Neural progenitor cell (in vitro differentiated cells): ENCODE data around the gene HTATSF1. TPM values are rescaled to one million over a fixed set of nuclear protein-coding genes. Genes with fewer than 3 reads are reported as not detected.

Experiments used
- DNase-seq: peaks from one replicate; pipeline ENCODE4 v3.0.0-alpha.2; 2016; ENCODE audit warnings: low spot score
- H2AFZ ChIP-seq: fragments of 200-600 bp; sonication (generic); replicated peaks from 2 replicates; pipeline ENCODE4 v1.6.1; 2016; ENCODE audit warnings: antibody characterized with exemption
- H3F3A ChIP-seq: fragments of 200-600 bp; sonication (generic); 2 replicates; pipeline ENCODE4 v1.6.1; 2016; ENCODE audit warnings: antibody characterized with exemption, low read depth
- H3K27ac ChIP-seq: fragments of 200-600 bp; sonication (generic); 2 replicates; pipeline ENCODE4 v1.5.1; 2016; ENCODE audit warnings: mild to moderate bottlenecking
- H3K27me3 ChIP-seq: fragments of 200-600 bp; sonication (generic); 2 replicates; pipeline ENCODE4 v1.6.1; 2016; ENCODE audit warnings: mild to moderate bottlenecking, moderate library complexity
- H3K36me3 ChIP-seq: fragments of 200-600 bp; sonication (generic); 2 replicates; pipeline ENCODE4 v1.5.1; 2016
- H3K4me1 ChIP-seq: fragments of 200-600 bp; sonication (generic); 2 replicates; pipeline ENCODE4 v1.6.1; 2016; ENCODE audit warnings: mixed run types
- H3K4me2 ChIP-seq: fragments of 200-600 bp; sonication (generic); 2 replicates; pipeline ENCODE4 v1.6.1; 2016
- H3K4me3 ChIP-seq: fragments of 200-600 bp; sonication (generic); 2 replicates; pipeline ENCODE4 v1.5.1; 2016
- H3K79me2 ChIP-seq: fragments of 200-600 bp; sonication (generic); 2 replicates; pipeline ENCODE4 v1.6.1; 2016; ENCODE audit warnings: low read depth
- H3K9ac ChIP-seq: fragments of 200-600 bp; sonication (generic); 2 replicates; pipeline ENCODE4 v1.6.1; 2016
- H3K9me3 ChIP-seq: fragments of 200-600 bp; sonication (generic); 2 replicates; pipeline ENCODE4 v1.5.1; 2016; ENCODE audit warnings: low read depth
- H4K20me1 ChIP-seq: fragments of 200-600 bp; sonication (generic); 2 replicates; pipeline ENCODE4 v1.6.1; 2016; ENCODE audit warnings: low read depth
- H3K27ac Mint-ChIP-seq: 3 replicates; pipeline ENCODE4 v1.8.0; 2021; ENCODE audit warnings: mixed read lengths
- H3K27me3 Mint-ChIP-seq: 2 replicates; pipeline ENCODE4 v1.8.0; 2022; ENCODE audit warnings: low read depth, mild to moderate bottlenecking, inconsistent platforms, moderate library complexity, mixed read lengths; ENCODE audit not compliant: insufficient read depth
- H3K36me3 Mint-ChIP-seq: 3 replicates; pipeline ENCODE4 v1.8.0; 2021; ENCODE audit warnings: mixed read lengths
- H3K4me1 Mint-ChIP-seq: 3 replicates; pipeline ENCODE4 v1.8.0; 2021; ENCODE audit warnings: mixed read lengths
- H3K4me3 Mint-ChIP-seq: 3 replicates; pipeline ENCODE4 v1.8.0; 2021; ENCODE audit warnings: mild to moderate bottlenecking, moderate library complexity, mixed read lengths
- H3K9me3 Mint-ChIP-seq: 3 replicates; pipeline ENCODE4 v1.8.0; 2020; ENCODE audit warnings: mixed read lengths
- CTCF ChIP-seq: fragments of 200-600 bp; sonication (generic); IDR thresholded peaks from 2 replicates; pipeline ENCODE4 v1.5.1; 2017; ENCODE audit warnings: antibody characterized with exemption, mild to moderate bottlenecking
- EZH2 ChIP-seq: fragments of 200-600 bp; sonication (generic); IDR thresholded peaks from 2 replicates; pipeline ENCODE4 v1.6.1; 2017; ENCODE audit warnings: antibody characterized with exemption, mild to moderate bottlenecking, moderate library complexity
- EZH2phosphoT487 ChIP-seq: fragments of 200-600 bp; sonication (generic); IDR thresholded peaks from 2 replicates; pipeline ENCODE4 v1.6.1; 2017; ENCODE audit warnings: antibody characterized with exemption
- total RNA-seq: library from RNA; depleted of rRNA; stranded (reverse); fragments of >200 nt; gene quantifications from 2 replicates; pipeline ENCODE4 v1.2.3, GENCODE V29; 2015; ENCODE audit warnings: low replicate concordance

The HTATSF1 gene
- 111 and 123 TPM in 2 replicates for total RNA-seq

- H3K36me3 Mint-ChIP-seq = no peaks in the 10 kb centered on the region
- DNase-seq = peak; percentile 38
- H3K9me3 Mint-ChIP-seq = peaks cover 8% of the 10 kb centered on the region
- Histone ChIP-seq H2AFZ (peak within 1 kb of the TSS; percentile 32), H4K20me1 (no peaks in the 10 kb centered on the region), H3F3A (peaks cover 14% of the 10 kb centered on the region), H3K4me1 (peaks cover 9% of the 10 kb centered on the region), H3K4me2 (peak within 1 kb of the TSS; percentile 72), H3K27ac (peak within 1 kb of the TSS; percentile 98), H3K36me3 (peaks cover 16% of the 10 kb centered on the region), H3K9ac (peak within 1 kb of the TSS; percentile 73), H3K4me3 (peak within 1 kb of the TSS; percentile 90), H3K27me3 (no peaks in the 10 kb centered on the region), H3K9me3 (peaks cover 10% of the 10 kb centered on the region), H3K79me2 (peaks cover 28% of the 10 kb centered on the region)
- no peak for TF ChIP-seq EZH2phosphoT487
- TF ChIP-seq EZH2 = no peak
- no peak for TF ChIP-seq CTCF
- H3K27me3 Mint-ChIP-seq = no peaks in the 10 kb centered on the region
- peak within 1 kb of the TSS; percentile 94 for H3K4me3 Mint-ChIP-seq
- peak within 1 kb of the TSS; percentile 96 for H3K27ac Mint-ChIP-seq
- peaks cover 12% of the 10 kb centered on the region for H3K4me1 Mint-ChIP-seq
Measured at GRCh38 chrX:136497556-136498052, at the start of gene HTATSF1. HTATSF1 (plus strand) TSS chrX:136497592; CDS start chrX:136497685, 93 bp downstream.

- Histone ChIP-seq H3K79me2 (no peaks in the 10 kb centered on the region), H3K27me3 (no peaks in the 10 kb centered on the region), H3K27ac (no peak overlapping the region), H3K4me3 (no peak overlapping the region), H3K4me2 (no peak overlapping the region), H4K20me1 (no peaks in the 10 kb centered on the region), H3F3A (peaks cover 7% of the 10 kb centered on the region), H2AFZ (no peak overlapping the region), H3K4me1 (no peaks in the 10 kb centered on the region), H3K9ac (no peak overlapping the region), H3K9me3 (no peaks in the 10 kb centered on the region), H3K36me3 (no peaks in the 10 kb centered on the region)
- DNase-seq = no peak
- Mint-ChIP-seq H3K27me3 (peaks cover 2% of the 10 kb centered on the region), H3K36me3 (no peaks in the 10 kb centered on the region), H3K4me1 (no peaks in the 10 kb centered on the region), H3K4me3 (no peak overlapping the region), H3K9me3 (peaks cover 5% of the 10 kb centered on the region), H3K27ac (no peak overlapping the region)
- TF ChIP-seq EZH2 = no peak
- TF ChIP-seq CTCF = no peak
- TF ChIP-seq EZH2phosphoT487 = no peak
Measured at GRCh38 chrX:136447968-136448367, 49.4 kb upstream of the HTATSF1 start.

GRCh38 chrX:136450050-136450830, 47.2 kb upstream of the HTATSF1 start:
- H3K4me3 Mint-ChIP-seq = no peak overlapping the region
- Histone ChIP-seq H3F3A (peaks cover 7% of the 10 kb centered on the region), H3K4me1 (no peaks in the 10 kb centered on the region), H2AFZ (no peak overlapping the region), H4K20me1 (no peaks in the 10 kb centered on the region), H3K79me2 (no peaks in the 10 kb centered on the region), H3K27me3 (no peaks in the 10 kb centered on the region), H3K4me2 (no peak overlapping the region), H3K27ac (no peak overlapping the region), H3K36me3 (no peaks in the 10 kb centered on the region), H3K9me3 (no peaks in the 10 kb centered on the region), H3K9ac (no peak overlapping the region), H3K4me3 (no peak overlapping the region)
- H3K36me3 Mint-ChIP-seq = no peaks in the 10 kb centered on the region
- H3K27me3 Mint-ChIP-seq = peaks cover 2% of the 10 kb centered on the region
- no peak overlapping the region for H3K27ac Mint-ChIP-seq
- peaks cover 5% of the 10 kb centered on the region for H3K9me3 Mint-ChIP-seq
- DNase-seq = no peak
- no peak for TF ChIP-seq EZH2
- no peak for TF ChIP-seq EZH2phosphoT487
- no peak for TF ChIP-seq CTCF
- no peaks in the 10 kb centered on the region for H3K4me1 Mint-ChIP-seq
